NK-92 (cell line): Measurements from ENCODE around the gene MAP3K10.

Experiments
- DNase-seq: peaks from one replicate; lab custom pipeline; 2025; ENCODE audit not compliant: unreplicated experiment; lab: John Stamatoyannopoulos, UW

The MAP3K10 gene

GRCh38 chr19:40232949-40233810 lies 42.0 kb downstream of the MAP3K10 start:
- no peak for DNase-seq

- no peak for DNase-seq
Measured at GRCh38 chr19:40233811-40234389, 42.7 kb downstream of the MAP3K10 start.

GRCh38 chr19:40234429-40235237 lies 43.4 kb downstream of the MAP3K10 start:
- DNase-seq, result no peak

- no peak for DNase-seq
Measured at GRCh38 chr19:40235238-40236025, 44.2 kb downstream of the MAP3K10 start.

- DNase-seq, result no peak
Measured at GRCh38 chr19:40236026-40236355, 44.8 kb downstream of the MAP3K10 start.

- DNase-seq, result no peak
Measured at GRCh38 chr19:40236366-40236765, 45.1 kb downstream of the MAP3K10 start.

- DNase-seq, result no peak
Measured at GRCh38 chr19:40237791-40238190, 46.6 kb downstream of the MAP3K10 start.

- DNase-seq, result no peak
Measured at GRCh38 chr19:40238775-40239174, 47.5 kb downstream of the MAP3K10 start.

- DNase-seq, result no peak
Measured at GRCh38 chr19:40239415-40240226, 48.4 kb downstream of the MAP3K10 start.

GRCh38 chr19:40240332-40240731 lies 49.1 kb downstream of the MAP3K10 start:
- no peak for DNase-seq

- DNase-seq, result no peak
Measured at GRCh38 chr19:40241125-40241808, 50.0 kb downstream of the MAP3K10 start.

GRCh38 chr19:40241809-40242384 lies 50.7 kb downstream of the MAP3K10 start:
- DNase-seq, result no peak

GRCh38 chr19:40242480-40242879 lies 51.3 kb downstream of the MAP3K10 start:
- no peak for DNase-seq

GRCh38 chr19:40243181-40243580 lies 52.0 kb downstream of the MAP3K10 start:
- no peak for DNase-seq

- DNase-seq, result no peak
Measured at GRCh38 chr19:40244579-40245317, 53.5 kb downstream of the MAP3K10 start.

GRCh38 chr19:40245506-40246128 lies 54.4 kb downstream of the MAP3K10 start:
- no peak for DNase-seq

- no peak for DNase-seq
Measured at GRCh38 chr19:40246292-40247073, 55.3 kb downstream of the MAP3K10 start.
